GM12878 (cell line): Measurements from ENCODE around the gene AKAP5. TPM values are rescaled to one million over a fixed set of nuclear protein-coding genes. Genes with fewer than 3 reads are reported as not detected.

Source experiments
- ATAC-seq: fragments of 200-7000 bp; cut with Tn5 transposase; 3 replicates; pipeline ENCODE4 v1.9.1; 2020; ENCODE audit warnings: mild to moderate bottlenecking, moderate library complexity
- BruUV-seq: library from RNA; stranded (reverse); fragments of 400-500 nt; replicated peaks from 2 replicates; lab custom pipeline; 2021; lab: Mats Ljungman, UMichigan
- CTCF ChIA-PET: fragments of 300-600 bp; sonication (Branson Sonifier 250); formaldehyde crosslinking; extraction: SDS; loops from one replicate; lab custom pipeline; 2021; ENCODE audit warnings: inconsistent platforms; lab: Yijun Ruan, JAX
- POLR2A ChIA-PET: fragments of 350-600 bp; formaldehyde crosslinking; extraction: SDS; loops from one replicate; lab custom pipeline; 2021; ENCODE audit warnings: inconsistent platforms; lab: Charles Lee
- RAD21 ChIA-PET: fragments of 300-600 bp; sonication (Branson Sonifier 250); formaldehyde crosslinking; loops from one replicate; lab custom pipeline; 2023; ENCODE audit warnings: antibody characterized with exemption; ENCODE audit not compliant: unreplicated experiment; lab: Charles Lee
- SMC1A ChIA-PET: fragments of 300-600 bp; sonication (Branson Sonifier 250); formaldehyde crosslinking; loops from one replicate; lab custom pipeline; 2023; ENCODE audit not compliant: unreplicated experiment, uncharacterized antibody; lab: Charles Lee
- DNase-seq: peaks from one replicate; pipeline ENCODE4 v3.0.0-alpha.2; 2011; ENCODE audit warnings: low read depth, low spot score
- FAIRE-seq: peaks from 3 replicates; lab custom pipeline; 2011; peaks lifted over from hg19 to GRCh38; lab: Jason Lieb, UNC
- H2AFZ ChIP-seq: 2 replicates; pipeline ENCODE4 v1.6.0; 2011; ENCODE audit warnings: low read depth, low read length, control low read depth; ENCODE audit not compliant: control insufficient read depth
- H3K27ac ChIP-seq: 2 replicates; pipeline ENCODE4 v1.5.1; 2011; ENCODE audit warnings: control low read depth; ENCODE audit not compliant: control insufficient read depth, insufficient read depth
- H3K27me3 ChIP-seq, 2 experiments: replicated peaks in 1 of 2; 2 replicates each; pipeline versions ENCODE4 v1.6.0 to v1.6.1; 2011; ENCODE audit warnings: low read length in 1 of 2; ENCODE audit not compliant: control insufficient read depth in 2 of 2, insufficient read depth in 2 of 2
- H3K36me3 ChIP-seq, 2 experiments: 2 replicates each; pipeline ENCODE4 v1.5.1; 2011; ENCODE audit warnings: low read length in 1 of 2; ENCODE audit not compliant: control insufficient read depth in 2 of 2, insufficient read depth in 2 of 2
- H3K4me1 ChIP-seq: 2 replicates; pipeline ENCODE4 v1.6.1; 2011; ENCODE audit warnings: mild to moderate bottlenecking, low read length, moderate library complexity, mixed read lengths; ENCODE audit not compliant: control insufficient read depth, insufficient read depth
- H3K4me2 ChIP-seq: 2 replicates; pipeline ENCODE4 v1.6.0; 2011; ENCODE audit warnings: control low read depth; ENCODE audit not compliant: control insufficient read depth, insufficient read depth
- H3K4me3 ChIP-seq: fragments of 200-600 bp; sonication (generic); 2 replicates; pipeline ENCODE4 v1.5.1; 2016
- H3K79me2 ChIP-seq: 2 replicates; pipeline ENCODE4 v1.6.0; 2011; ENCODE audit warnings: low read length; ENCODE audit not compliant: control insufficient read depth, insufficient read depth
- H3K9ac ChIP-seq: 2 replicates; pipeline ENCODE4 v1.8.0; 2011; ENCODE audit warnings: low read length, control low read depth, mixed read lengths; ENCODE audit not compliant: control insufficient read depth, insufficient read depth
- H3K9me3 ChIP-seq: replicated peaks from 3 replicates; pipeline ENCODE4 v1.5.1; 2011; ENCODE audit warnings: mild to moderate bottlenecking, low read length; ENCODE audit not compliant: control insufficient read depth, insufficient read depth
- H4K20me1 ChIP-seq: 2 replicates; pipeline ENCODE4 v1.6.0; 2011; ENCODE audit not compliant: control insufficient read depth, insufficient read depth
- BCLAF1 ChIP-seq: fragments of 450-650 bp; IDR thresholded peaks from 2 replicates; pipeline ENCODE4 v1.6.1; 2017; ENCODE audit warnings: antibody characterized with exemption, mild to moderate bottlenecking, moderate library complexity
- BMI1 ChIP-seq: fragments of 450-650 bp; IDR thresholded peaks from 2 replicates; pipeline ENCODE4 v1.6.1; 2016; ENCODE audit warnings: mild to moderate bottlenecking, moderate library complexity, borderline replicate concordance
- CBX3 ChIP-seq: fragments of 200-600 bp; sonication (generic); IDR thresholded peaks from 2 replicates; pipeline ENCODE4 v1.6.1; 2016; ENCODE audit warnings: low read depth, borderline replicate concordance
- EZH2 ChIP-seq: IDR thresholded peaks from 2 replicates; pipeline ENCODE4 v1.6.1; 2012; ENCODE audit warnings: low read depth, mild to moderate bottlenecking, control low read depth, inconsistent platforms, low read length, borderline replicate concordance; ENCODE audit not compliant: control insufficient read depth
- IRF5 ChIP-seq: fragments of 450-650 bp; IDR thresholded peaks from 2 replicates; pipeline ENCODE4 v1.6.1; 2017; ENCODE audit warnings: borderline replicate concordance
- LARP7 ChIP-seq: fragments of 450-650 bp; IDR thresholded peaks from 2 replicates; pipeline ENCODE4 v1.6.1; 2017; ENCODE audit warnings: mild to moderate bottlenecking
- MYB ChIP-seq: fragments of 150-350 bp; IDR thresholded peaks from 2 replicates; pipeline ENCODE4 v1.6.1; 2014; ENCODE audit warnings: mild to moderate bottlenecking, low read depth, low read length, borderline replicate concordance
- MYC ChIP-seq: IDR thresholded peaks from 2 replicates; pipeline ENCODE4 v1.6.1; 2011; ENCODE audit warnings: mild to moderate bottlenecking, low read length, moderate library complexity, inconsistent platforms; ENCODE audit not compliant: insufficient read depth, insufficient replicate concordance, insufficient read length, severe bottlenecking
- NFYA ChIP-seq: IDR thresholded peaks from 2 replicates; pipeline ENCODE4 v1.6.1; 2011; ENCODE audit warnings: low read depth, mild to moderate bottlenecking, low read length, improper control_type of control experiment, borderline replicate concordance
- NR2C1 ChIP-seq: fragments of 450-650 bp; IDR thresholded peaks from 2 replicates; pipeline ENCODE4 v1.6.1; 2017; ENCODE audit warnings: antibody characterized with exemption, mild to moderate bottlenecking, moderate library complexity
- SMARCA5 ChIP-seq: fragments of 450-650 bp; IDR thresholded peaks from 2 replicates; pipeline ENCODE4 v1.6.1; 2017; ENCODE audit warnings: mild to moderate bottlenecking
- SP1 ChIP-seq: IDR thresholded peaks from one replicate; pipeline ENCODE4 v1.6.1; 2011; ENCODE audit warnings: low read depth, low read length
- SREBF2 ChIP-seq: IDR thresholded peaks from 2 replicates; pipeline ENCODE4 v1.6.1; 2012; ENCODE audit warnings: mild to moderate bottlenecking, low read length
- STAT1 ChIP-seq: fragments of 450-650 bp; conservative IDR thresholded peaks from 2 replicates; pipeline ENCODE4 v1.6.1; 2014; ENCODE audit warnings: antibody characterized with exemption, mild to moderate bottlenecking
- STAT3 ChIP-seq: IDR thresholded peaks from 2 replicates; pipeline ENCODE4 v1.6.1; 2011; ENCODE audit warnings: low read depth, low read length, improper control_type of control experiment
- TAF1 ChIP-seq: IDR thresholded peaks from 2 replicates; pipeline ENCODE4 v1.6.1; 2011; ENCODE audit warnings: mild to moderate bottlenecking, low read depth, low read length, borderline replicate concordance
- TARDBP ChIP-seq: IDR thresholded peaks from 2 replicates; pipeline ENCODE4 v1.6.1; 2016; ENCODE audit warnings: borderline replicate concordance
- WGBS: methylation state at CpG from one replicate; pipeline ENCODE4 v1.1.6; 2016; ENCODE audit warnings: low lambda C conversion rate; ENCODE audit not compliant: insufficient replicate concordance, insufficient coverage; ENCODE audit errors: missing lambda C conversion rate; 5-methylcytosine and 5-hydroxymethylcytosine counted together
- in situ Hi-C: fragments of 300-500 bp; cut with MboI; formaldehyde crosslinking; loops from 9 replicates; pipeline ENCODE4 v1.14.3; 2018; ENCODE audit warnings: mixed read lengths
- intact Hi-C: fragments of 100-400 bp; cut with micrococcal nuclease; formaldehyde crosslinking; loops from one replicate; pipeline ENCODE4 v1.14.2; 2022; ENCODE audit not compliant: unreplicated experiment
- polyA plus RNA-seq, 11 experiments: library from polyadenylated mRNA; depleted of rRNA in 4 of 11; unstranded in 6 of 11; stranded (reverse) in 5 of 11; fragments of >200 nt; fragmentation: Nextera tagmentation in 4 of 11; fragmentation: Illumina TruSeq in 1 of 11; extraction: Ambion mirVana in 4 of 11; extraction: Trizol in 1 of 11; gene quantifications; 1 replicate in 1 of 11; 2 replicates in 10 of 11; pipeline versions ENCODE4 v1.2.1 to v1.2.3, GENCODE V29; 2011 to 2016; ENCODE audit warnings: inconsistent platforms in 2 of 11, missing spikeins in 2 of 11, low read depth in 1 of 11
- total RNA-seq, 4 experiments: library from RNA; depleted of rRNA in 3 of 4; stranded (reverse); fragments of >200 nt in 3 of 4; fragmentation: Illumina TruSeq in 1 of 4; extraction: Trizol in 1 of 4; gene quantifications; 2 replicates each; pipeline versions ENCODE4 v1.2.1 to v1.2.3, GENCODE V29; 2013 to 2021

AKAP5 gene
- total and polyA plus RNA-seq, 10 of the 15 experiments (the other 5 are each of a cell fraction or from before 2014, with no cell fraction given): 0.45 to 5.1 (median 1.7) TPM

- TF ChIP-seq BMI1: no peak
- TF ChIP-seq STAT3: no peak
- no peak for TF ChIP-seq BCLAF1
Observed at GRCh38 chr14:64423987-64424386, 41.3 kb upstream of the AKAP5 start (continued).

GRCh38 chr14:64434528-64434927, 30.8 kb upstream of the AKAP5 start:
- CTCF ChIA-PET: interaction anchor here (0.6 to 14.2 kb wide), 5 partner anchors 11 to 436 kb away, joined by 3 to 244 read pairs (median 6); no protein-coding TSS in a partner anchor
- 98% methylated on average over 3 of the region's 3 CpGs for WGBS
- Histone ChIP-seq H3K79me2 (no peaks in the 10 kb centered on the region), H3K27ac (no peak overlapping the region), H3K9ac (no peak overlapping the region), H3K27me3 (no peaks in the 10 kb centered on the region), H4K20me1 (no peaks in the 10 kb centered on the region), H3K9me3 (no peaks in the 10 kb centered on the region), H3K4me3 (no peak overlapping the region), H2AFZ (no peak overlapping the region), H3K4me1 (no peaks in the 10 kb centered on the region), H3K4me2 (no peak overlapping the region), H3K36me3 (peaks cover 15 to 37% of the 10 kb centered on the region in 2 experiments)
- POLR2A ChIA-PET: interaction anchor here (0.6 to 0.8 kb wide), 3 partner anchors 28 to 54 kb away, joined by 3 to 8 read pairs (median 4); no protein-coding TSS in a partner anchor
- no TSS peak for BruUV-seq
- SMC1A ChIA-PET: interaction anchor here (0.6 to 3.9 kb wide), 7 partner anchors 9 to 160 kb away, joined by 3 to 21 read pairs (median 4); no protein-coding TSS in a partner anchor
- ATAC-seq (no peak), FAIRE-seq (no peak), DNase-seq (no peak)
- intact Hi-C loops: loop anchor here (10.0 kb wide), 1 partner anchor 200 kb away; no protein-coding TSS in a partner anchor
- RAD21 ChIA-PET: interaction anchor here (1.4 to 2.1 kb wide), 2 partner anchors 43 to 90 kb away, joined by 4 read pairs; no protein-coding TSS in a partner anchor
- in situ Hi-C loops: no loop called here
- TF ChIP-seq TARDBP: no peak
- TF ChIP-seq EZH2: no peak
- no peak for TF ChIP-seq MYC
- no peak for TF ChIP-seq TAF1
- TF ChIP-seq LARP7: no peak
- TF ChIP-seq NR2C1: no peak
- TF ChIP-seq SREBF2: no peak
- TF ChIP-seq NFYA: no peak
- no peak for TF ChIP-seq SMARCA5
- TF ChIP-seq CBX3: no peak
- TF ChIP-seq MYB: no peak
- TF ChIP-seq STAT1: no peak
- no peak for TF ChIP-seq SP1
- no peak for TF ChIP-seq IRF5
- TF ChIP-seq, all 136 proteins: peak for 0
